Liver (tissue), 3 donors: Measurements from ENCODE around the gene RFX7.

ENCODE experiments used
- CTCF ChIP-seq: fragments of 150-350 bp; IDR thresholded peaks from 2 replicates; pipeline ENCODE4 v1.5.1; 2017; ENCODE audit warnings: improper control_type of control experiment, low read depth, low read length; ENCODE audit not compliant: missing input control
- REST ChIP-seq: IDR thresholded peaks from 2 replicates; pipeline ENCODE4 v1.6.1; 2016; ENCODE audit warnings: antibody characterized with exemption, mild to moderate bottlenecking
- RXRA ChIP-seq, 2 donors: IDR thresholded peaks; 2 replicates each; pipeline ENCODE4 v1.6.1; 2017 to 2018; ENCODE audit warnings: antibody characterized with exemption in 2 of 2, mild to moderate bottlenecking in 1 of 2
- SP1 ChIP-seq: IDR thresholded peaks from 2 replicates; pipeline ENCODE4 v1.6.1; 2018; ENCODE audit warnings: antibody characterized with exemption, mild to moderate bottlenecking
- YY1 ChIP-seq: IDR thresholded peaks from 2 replicates; pipeline ENCODE4 v1.6.1; 2016; ENCODE audit warnings: antibody characterized with exemption, mild to moderate bottlenecking
- TF ChIP-seq, protein P1 (sequence below): IDR thresholded peaks from 2 replicates; pipeline ENCODE4 v1.6.1; 2016; ENCODE audit warnings: antibody characterized with exemption
- donor health status: healthy.
- donor health status: healthy.

DNA sequence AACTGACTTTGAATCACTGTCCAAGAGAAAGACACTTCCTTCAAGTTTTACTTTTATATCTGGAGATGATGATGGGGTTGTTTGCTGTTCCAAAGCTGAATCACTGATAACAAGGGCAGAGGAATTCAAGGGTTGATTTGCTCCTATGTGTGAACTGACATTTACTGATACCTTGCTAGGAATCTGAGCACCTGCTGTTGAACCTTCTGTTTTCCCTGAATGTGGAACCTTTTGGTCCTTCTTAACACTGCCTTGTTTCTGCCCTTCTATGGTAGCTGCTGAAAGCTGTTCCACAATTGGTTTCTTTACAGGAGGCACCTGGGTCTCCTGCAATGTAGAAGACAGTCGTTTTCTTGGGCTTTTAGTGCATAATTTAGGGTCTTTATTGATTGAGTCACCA lies 148.3 kb downstream of the RFX7 start:
- no peak for TF ChIP-seq SP1
- no peak for TF ChIP-seq CTCF
- TF ChIP-seq RXRA (IDR thresholded peaks at IDR 0.05), result no peak
- TF ChIP-seq REST, result no peak
- TF ChIP-seq, protein P1, sequence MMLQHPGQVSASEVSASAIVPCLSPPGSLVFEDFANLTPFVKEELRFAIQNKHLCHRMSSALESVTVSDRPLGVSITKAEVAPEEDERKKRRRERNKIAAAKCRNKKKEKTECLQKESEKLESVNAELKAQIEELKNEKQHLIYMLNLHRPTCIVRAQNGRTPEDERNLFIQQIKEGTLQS, result no peak
- no peak for TF ChIP-seq YY1
